K562 (cell line): Measurements from ENCODE around the gene CPA2. TPM values are rescaled to one million over a fixed set of nuclear protein-coding genes. Genes with fewer than 3 reads are reported as not detected.

Experiments used
- ATAC-seq: fragments of 200-7000 bp; cut with Tn5 transposase; 3 replicates; pipeline ENCODE4 v1.9.1; 2020; ENCODE audit warnings: moderate library complexity
- BruUV-seq: library from RNA; stranded (reverse); fragments of 400-500 nt; replicated peaks from 2 replicates; lab custom pipeline; 2021; lab: Mats Ljungman, UMichigan
- CTCF ChIA-PET: fragments of 300-600 bp; formaldehyde crosslinking; extraction: SDS; loops from one replicate; lab custom pipeline; 2021; ENCODE audit warnings: low intra/inter-chr PET ratio; lab: Yijun Ruan, JAX
- POLR2A ChIA-PET: fragments of 300-600, 350-650 bp; sonication (Branson Sonifier 250); formaldehyde crosslinking; extraction: SDS; loops from one replicate; lab custom pipeline; 2021; ENCODE audit warnings: antibody characterized with exemption, inconsistent platforms; lab: Yijun Ruan, JAX
- DNase-seq, 4 experiments: peaks; one replicate each; pipeline versions ENCODE4 v3.0.0 to v3.0.0-alpha.2; 2011 to 2018; ENCODE audit warnings: low spot score in 3 of 4, mixed read lengths in 3 of 4; ENCODE audit errors: extremely low read depth in 1 of 4
- FAIRE-seq: peaks from 2 replicates; lab custom pipeline; 2011; peaks lifted over from hg19 to GRCh38; lab: Jason Lieb, UNC
- H2AFZ ChIP-seq: 2 replicates; pipeline ENCODE4 v1.6.0; 2011; ENCODE audit warnings: low read depth, low read length, control low read depth, inconsistent platforms
- H3K27ac ChIP-seq: fragments of 200-600 bp; 3 replicates; pipeline ENCODE4 v1.8.0; 2011; ENCODE audit warnings: low read depth, mild to moderate bottlenecking, control low read depth, inconsistent platforms, low read length, moderate library complexity, mixed read lengths; ENCODE audit errors: extremely low read depth
- H3K27me3 ChIP-seq, 2 experiments: fragments of 300-600 bp in 1 of 2; 2 replicates in 1 of 2; 3 replicates in 1 of 2; pipeline versions ENCODE4 v1.6.0 to v1.8.0; 2011; ENCODE audit warnings: inconsistent platforms in 2 of 2, low read length in 2 of 2, mild to moderate bottlenecking in 1 of 2, mixed read lengths in 1 of 2, moderate library complexity in 1 of 2; ENCODE audit not compliant: control insufficient read depth in 2 of 2, insufficient read depth in 2 of 2
- H3K36me3 ChIP-seq: fragments of 300-600 bp; 3 replicates; pipeline ENCODE4 v1.8.0; 2011; ENCODE audit warnings: mild to moderate bottlenecking, low read length, inconsistent platforms; ENCODE audit not compliant: control insufficient read depth, insufficient read depth
- H3K4me1 ChIP-seq, 2 experiments: fragments of 200-600 bp in 1 of 2; replicated peaks in 1 of 2; 2 replicates in 1 of 2; 3 replicates in 1 of 2; pipeline versions ENCODE4 v1.5.1 to v1.8.0; 2011; ENCODE audit warnings: inconsistent platforms in 2 of 2, low read length in 2 of 2, mild to moderate bottlenecking in 1 of 2, mixed read lengths in 1 of 2, moderate library complexity in 1 of 2; ENCODE audit not compliant: control insufficient read depth in 2 of 2, insufficient read depth in 2 of 2
- H3K4me2 ChIP-seq: 2 replicates; pipeline ENCODE4 v1.6.1; 2011; ENCODE audit warnings: low read length, control low read depth, inconsistent platforms, mixed read lengths; ENCODE audit not compliant: insufficient read depth
- H3K4me3 ChIP-seq: fragments of 200-600 bp; sonication (generic), shearing (Covaris generic); 2 replicates; pipeline ENCODE4 v1.5.1; 2016; ENCODE audit warnings: control low read depth, inconsistent platforms
- H3K79me2 ChIP-seq: fragments of 200-600 bp; 3 replicates; pipeline ENCODE4 v1.8.0; 2011; ENCODE audit warnings: low read length, inconsistent platforms; ENCODE audit not compliant: control insufficient read depth, insufficient read depth
- H3K9ac ChIP-seq, 2 experiments: 2 replicates each; pipeline versions ENCODE4 v1.6.0 to v1.6.1; 2011; ENCODE audit warnings: low read depth in 2 of 2, low read length in 2 of 2, control low read depth in 1 of 2, inconsistent platforms in 1 of 2, mild to moderate bottlenecking in 1 of 2, mixed read lengths in 1 of 2; ENCODE audit not compliant: insufficient read depth in 1 of 2
- H3K9me1 ChIP-seq: one replicate; pipeline ENCODE4 v1.6.0; 2011; ENCODE audit warnings: inconsistent platforms, mild to moderate bottlenecking, low read length, moderate library complexity; ENCODE audit not compliant: control insufficient read depth, insufficient read depth
- H3K9me3 ChIP-seq: replicated peaks from 2 replicates; pipeline ENCODE4 v1.5.1; 2011; ENCODE audit warnings: low read depth, low read length, inconsistent platforms; ENCODE audit not compliant: control insufficient read depth, insufficient read depth
- H4K20me1 ChIP-seq: replicated peaks from 2 replicates; pipeline ENCODE4 v1.6.1; 2011; ENCODE audit warnings: low read length, inconsistent platforms, mixed read lengths; ENCODE audit not compliant: control insufficient read depth, insufficient read depth
- BCOR ChIP-seq: fragments of 450-650 bp; IDR thresholded peaks from 2 replicates; pipeline ENCODE4 v1.6.1; 2016
- IRF1 ChIP-seq: sonication (generic); formaldehyde crosslinking; IDR thresholded peaks from 2 replicates; pipeline ENCODE4 v1.8.0; 2022; ENCODE audit warnings: missing genetic modification reagents, mild to moderate bottlenecking, borderline replicate concordance
- OTX1 ChIP-seq: fragments of 450-650 bp; formaldehyde crosslinking; IDR thresholded peaks from 2 replicates; pipeline ENCODE4 v1.4.0; 2022; ENCODE audit warnings: mild to moderate bottlenecking
- SAP30 ChIP-seq: fragments of 200-600 bp; sonication (generic); IDR thresholded peaks from 2 replicates; pipeline ENCODE4 v1.6.1; 2012; ENCODE audit warnings: borderline replicate concordance, low read depth, mild to moderate bottlenecking, moderate library complexity, low read length, control low read depth, inconsistent platforms; ENCODE audit not compliant: insufficient read depth, poor library complexity, severe bottlenecking
- TAF7 ChIP-seq: fragments of 450-650 bp; IDR thresholded peaks from 2 replicates; pipeline ENCODE4 v1.6.1; 2016; ENCODE audit warnings: missing genetic modification characterization, missing compliant biosample characterization
- YY1 ChIP-seq, 3 experiments: IDR thresholded peaks; 2 replicates each; pipeline ENCODE4 v1.6.1; 2011; ENCODE audit warnings: low read length in 2 of 3, mild to moderate bottlenecking in 2 of 3, moderate library complexity in 2 of 3, borderline replicate concordance in 1 of 3, control low read depth in 1 of 3, low read depth in 1 of 3; ENCODE audit not compliant: insufficient read depth in 3 of 3, insufficient replicate concordance in 2 of 3, control insufficient read depth in 1 of 3, insufficient read length in 1 of 3; ENCODE audit errors: extremely low read depth in 1 of 3
- ZFX ChIP-seq: sonication (generic); formaldehyde crosslinking; IDR thresholded peaks from 2 replicates; pipeline ENCODE4 v1.8.0; 2022; ENCODE audit warnings: mild to moderate bottlenecking, missing genetic modification reagents, moderate library complexity
- ZMIZ1 ChIP-seq, 2 experiments: fragments of 150-350 bp in 1 of 2; IDR thresholded peaks; 2 replicates each; pipeline ENCODE4 v1.6.1; 2012 to 2016; ENCODE audit warnings: low read depth in 2 of 2, low read length in 2 of 2, mild to moderate bottlenecking in 1 of 2, moderate library complexity in 1 of 2
- WGBS: fragments of 100-300 bp; shearing (Covaris generic); methylation state at CpG from one replicate; pipeline ENCODE4 v1.1.6; 2016; ENCODE audit warnings: low coverage, mixed read lengths; ENCODE audit not compliant: insufficient coverage; ENCODE audit errors: missing lambda C conversion rate; 5-methylcytosine and 5-hydroxymethylcytosine counted together
- in situ Hi-C: fragments of 300-500 bp; cut with MboI; formaldehyde crosslinking; loops from 4 replicates; pipeline ENCODE4 v1.15.0; 2018; ENCODE audit warnings: inconsistent platforms, mixed read lengths
- intact Hi-C: fragments of 100-400 bp; cut with micrococcal nuclease; formaldehyde crosslinking; loops from 2 replicates; pipeline ENCODE4 v1.14.2; 2022
- polyA plus RNA-seq, 8 experiments: library from polyadenylated mRNA; depleted of rRNA in 4 of 8; stranded (reverse) in 5 of 8; unstranded in 3 of 8; fragments of >200 nt; fragmentation: Nextera tagmentation in 2 of 8; fragmentation: Illumina TruSeq in 1 of 8; extraction: Ambion mirVana in 2 of 8; extraction: Trizol in 1 of 8; gene quantifications; 2 replicates each; pipeline versions ENCODE4 v1.2.1 to v1.2.3, GENCODE V29; 2011 to 2014; ENCODE audit warnings: inconsistent platforms in 1 of 8, missing spikeins in 1 of 8
- total RNA-seq, 7 experiments: library from RNA; depleted of rRNA in 6 of 7; stranded (reverse); fragments of >200 nt in 6 of 7; fragmentation: Illumina TruSeq in 2 of 7; extraction: Trizol in 2 of 7; gene quantifications; 2 replicates each; pipeline versions ENCODE4 v1.2.1 to v1.2.3, GENCODE V29; 2011 to 2021; ENCODE audit warnings: low replicate concordance in 1 of 7
- TF ChIP-seq, protein P1 (sequence below): fragments of 250-450 bp; sonication (Bioruptor Pico); IDR thresholded peaks from 2 replicates; pipeline ENCODE4 v1.5.0; 2022; ENCODE audit warnings: mild to moderate bottlenecking

Gene CPA2
- total and polyA plus RNA-seq, 9 of the 15 experiments (the other 6 are each of a cell fraction or from before 2014, with no cell fraction given), result 0.04 to 0.84 (median 0.09) TPM; not detected in 4

- BruUV-seq, result no TSS peak
- no peaks in the 10 kb centered on the region; a peak in 1 of 5 replicates for H3K27me3 ChIP-seq
- no peaks in the 10 kb centered on the region for H4K20me1 ChIP-seq
- TF ChIP-seq BCOR (no peak), ZMIZ1 (IDR thresholded peaks at IDR 0.05; ENCODE audit: low read depth in 2 of 2, low read length in 2 of 2) (no peak), YY1 (IDR thresholded peaks at IDR 0.05; ENCODE audit: borderline replicate concordance in 1 of 3, control insufficient read depth in 1 of 3, extremely low read depth in 1 of 3, insufficient read depth in 3 of 3, insufficient read length in 1 of 3, insufficient replicate concordance in 2 of 3, low read depth in 1 of 3, low read length in 2 of 3) (peak in 2 of 3 experiments; percentile 24 to 43), IRF1 (no peak), ZFX (CRISPR knock-in tag) (no peak), SAP30 (no peak), TAF7 (no peak), OTX1 (CRISPR knock-in tag) (no peak)
- TF ChIP-seq, protein P1, sequence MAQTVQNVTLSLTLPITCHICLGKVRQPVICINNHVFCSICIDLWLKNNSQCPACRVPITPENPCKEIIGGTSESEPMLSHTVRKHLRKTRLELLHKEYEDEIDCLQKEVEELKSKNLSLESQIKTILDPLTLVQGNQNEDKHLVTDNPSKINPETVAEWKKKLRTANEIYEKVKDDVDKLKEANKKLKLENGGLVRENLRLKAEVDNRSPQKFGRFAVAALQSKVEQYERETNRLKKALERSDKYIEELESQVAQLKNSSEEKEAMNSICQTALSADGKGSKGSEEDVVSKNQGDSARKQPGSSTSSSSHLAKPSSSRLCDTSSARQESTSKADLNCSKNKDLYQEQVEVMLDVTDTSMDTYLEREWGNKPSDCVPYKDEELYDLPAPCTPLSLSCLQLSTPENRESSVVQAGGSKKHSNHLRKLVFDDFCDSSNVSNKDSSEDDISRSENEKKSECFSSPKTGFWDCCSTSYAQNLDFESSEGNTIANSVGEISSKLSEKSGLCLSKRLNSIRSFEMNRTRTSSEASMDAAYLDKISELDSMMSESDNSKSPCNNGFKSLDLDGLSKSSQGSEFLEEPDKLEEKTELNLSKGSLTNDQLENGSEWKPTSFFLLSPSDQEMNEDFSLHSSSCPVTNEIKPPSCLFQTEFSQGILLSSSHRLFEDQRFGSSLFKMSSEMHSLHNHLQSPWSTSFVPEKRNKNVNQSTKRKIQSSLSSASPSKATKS (CRISPR knock-in tag), result no peak
- in situ Hi-C loops, result no loop called here
- 15% methylated on average over 6 of the region's 6 CpGs for WGBS
- no peak for ATAC-seq
- no peaks in the 10 kb centered on the region for H3K9me1 ChIP-seq
- H3K4me1 ChIP-seq, result no peaks in the 10 kb centered on the region
- peaks cover 7% of the 10 kb centered on the region for H3K9me3 ChIP-seq
- POLR2A ChIA-PET, result interaction anchor here (0.7 kb wide), 1 partner anchor 159 kb away, joined by 3 read pairs; no protein-coding TSS in a partner anchor
- CTCF ChIA-PET, result no interaction called here
- H3K36me3 ChIP-seq, result no peaks in the 10 kb centered on the region
- no peak overlapping the region for H3K27ac ChIP-seq
- H3K79me2 ChIP-seq, result no peaks in the 10 kb centered on the region
- H3K9ac ChIP-seq, result no peak overlapping the region
- no peak overlapping the region for H3K4me2 ChIP-seq
- no peak overlapping the region for H3K4me3 ChIP-seq
- intact Hi-C loops, result no loop called here
- FAIRE-seq, result no peak
- peak overlapping the region; percentile 80 for H2AFZ ChIP-seq
- DNase-seq, result no peak
Measured at GRCh38 chr7:130254555-130254954, 12.1 kb upstream of the CPA2 start.
